HEK293 (cell line): ENCODE data around the gene MARVELD3.

Experiments
- CTCF ChIA-PET: fragments of 350-600 bp; formaldehyde crosslinking; extraction: SDS; loops from one replicate; lab custom pipeline; 2021; ENCODE audit warnings: antibody characterized with exemption; lab: Yijun Ruan, JAX
- POLR2A ChIA-PET: fragments of 300-600 bp; formaldehyde crosslinking; extraction: SDS; loops from one replicate; lab custom pipeline; 2020; ENCODE audit warnings: antibody characterized with exemption, inconsistent platforms; lab: Yijun Ruan, JAX
- H3K27ac ChIP-seq: fragments of 200-500 bp; sonication (Bioruptor generic); 2 replicates; pipeline ENCODE4 v1.5.1; 2014; ENCODE audit warnings: low read depth, low read length, control low read depth, inconsistent platforms; ENCODE audit errors: extremely low read depth
- H3K36me3 ChIP-seq, 2 experiments: fragments of 200-500 bp in 1 of 2; sonication (Bioruptor generic) in 1 of 2; 1 replicate in 1 of 2; 2 replicates in 1 of 2; pipeline ENCODE4 v1.5.1; 2014 to 2017; ENCODE audit warnings: inconsistent platforms in 2 of 2, low read length in 2 of 2; ENCODE audit not compliant: control insufficient read depth in 2 of 2, insufficient read depth in 1 of 2
- H3K4me1 ChIP-seq: fragments of 200-500 bp; sonication (Bioruptor generic); 2 replicates; pipeline ENCODE4 v1.5.1; 2014; ENCODE audit warnings: mild to moderate bottlenecking, low read length, inconsistent platforms; ENCODE audit not compliant: control insufficient read depth, insufficient read depth
- H3K4me3 ChIP-seq: 2 replicates; pipeline ENCODE4 v1.5.1; 2011; ENCODE audit warnings: low read depth, mild to moderate bottlenecking, control low read depth, low read length, moderate library complexity
- H3K9me3 ChIP-seq: fragments of 200-500 bp; sonication (Bioruptor generic); 2 replicates; pipeline ENCODE4 v1.5.1; 2014; ENCODE audit warnings: low read depth, low read length, inconsistent platforms; ENCODE audit not compliant: control insufficient read depth, insufficient read depth
- FEZF1 ChIP-seq: fragments of 450-650 bp; formaldehyde crosslinking; IDR thresholded peaks from 2 replicates; pipeline ENCODE4 v1.5.1; 2016; ENCODE audit warnings: missing biosample characterization, missing genetic modification characterization
- KLF1 ChIP-seq: fragments of 450-650 bp; formaldehyde crosslinking; IDR thresholded peaks from 2 replicates; pipeline ENCODE4 v1.5.1; 2016; ENCODE audit warnings: missing biosample characterization, missing genetic modification characterization
- KLF16 ChIP-seq: fragments of 450-650 bp; formaldehyde crosslinking; IDR thresholded peaks from 2 replicates; pipeline ENCODE4 v1.5.1; 2017; ENCODE audit warnings: missing biosample characterization, missing genetic modification characterization
- SP2 ChIP-seq: fragments of 450-650 bp; formaldehyde crosslinking; IDR thresholded peaks from 2 replicates; pipeline ENCODE4 v1.5.1; 2016; ENCODE audit warnings: missing biosample characterization, missing genetic modification characterization
- SP7 ChIP-seq: fragments of 450-650 bp; formaldehyde crosslinking; IDR thresholded peaks from 2 replicates; pipeline ENCODE4 v1.5.1; 2016; ENCODE audit warnings: missing biosample characterization, missing genetic modification characterization
- WT1 ChIP-seq: fragments of 450-650 bp; formaldehyde crosslinking; IDR thresholded peaks from 2 replicates; pipeline ENCODE4 v1.5.1; 2016; ENCODE audit warnings: missing biosample characterization, missing genetic modification characterization
- YY1 ChIP-seq: fragments of 450-650 bp; formaldehyde crosslinking; IDR thresholded peaks from 2 replicates; pipeline ENCODE4 v1.5.1; 2018; ENCODE audit warnings: missing biosample characterization, missing genetic modification characterization
- ZBTB1 ChIP-seq: fragments of 450-650 bp; formaldehyde crosslinking; IDR thresholded peaks from 2 replicates; pipeline ENCODE4 v1.5.1; 2016; ENCODE audit warnings: missing biosample characterization, missing genetic modification characterization
- ZNF157 ChIP-seq: fragments of 450-650 bp; formaldehyde crosslinking; IDR thresholded peaks from 2 replicates; pipeline ENCODE4 v1.5.1; 2016; ENCODE audit warnings: missing biosample characterization, missing genetic modification characterization
- ZNF174 ChIP-seq: fragments of 450-650 bp; formaldehyde crosslinking; IDR thresholded peaks from 2 replicates; pipeline ENCODE4 v1.5.0; 2017; ENCODE audit warnings: missing biosample characterization, mild to moderate bottlenecking, missing genetic modification characterization
- ZNF549 ChIP-seq: fragments of 450-650 bp; IDR thresholded peaks from 2 replicates; pipeline ENCODE4 v1.5.1; 2018; ENCODE audit warnings: missing biosample characterization, missing genetic modification characterization, mild to moderate bottlenecking, inconsistent platforms, moderate library complexity
- ZNF585B ChIP-seq: fragments of 450-650 bp; formaldehyde crosslinking; IDR thresholded peaks from 2 replicates; pipeline ENCODE4 v1.5.1; 2016; ENCODE audit warnings: missing biosample characterization, missing genetic modification characterization
- ZNF626 ChIP-seq: fragments of 450-650 bp; sonication (Bioruptor Pico); formaldehyde crosslinking; IDR thresholded peaks from 2 replicates; pipeline ENCODE4 v1.5.1; 2018; ENCODE audit warnings: missing biosample characterization, missing genetic modification characterization, inconsistent platforms
- ZNF654 ChIP-seq: fragments of 450-650 bp; formaldehyde crosslinking; IDR thresholded peaks from 2 replicates; pipeline ENCODE4 v1.5.1; 2016; ENCODE audit warnings: low read depth, missing biosample characterization, missing genetic modification characterization
- ZNF677 ChIP-seq: fragments of 450-650 bp; IDR thresholded peaks from 2 replicates; pipeline ENCODE4 v1.5.0; 2018; ENCODE audit warnings: missing biosample characterization, mild to moderate bottlenecking, missing genetic modification characterization, moderate library complexity
- TF ChIP-seq, protein P1 (sequence below): fragments of 450-650 bp; formaldehyde crosslinking; IDR thresholded peaks from 2 replicates; pipeline ENCODE4 v1.5.1; 2016; ENCODE audit warnings: missing biosample characterization, missing genetic modification characterization
- TF ChIP-seq, protein P2 (sequence below): fragments of 450-650 bp; formaldehyde crosslinking; optimal IDR thresholded peaks from 2 replicates; pipeline ENCODE3; 2016; ENCODE audit warnings: missing biosample characterization, mild to moderate bottlenecking, missing genetic modification characterization
- TF ChIP-seq, protein P3 (sequence below): fragments of 450-650 bp; formaldehyde crosslinking; IDR thresholded peaks from 2 replicates; pipeline ENCODE4 v1.5.1; 2017; ENCODE audit warnings: missing biosample characterization, missing genetic modification characterization
- TF ChIP-seq, protein P4 (sequence below): fragments of 450-650 bp; formaldehyde crosslinking; IDR thresholded peaks from 2 replicates; pipeline ENCODE4 v1.5.1; 2016; ENCODE audit warnings: missing biosample characterization, missing genetic modification characterization
- TF ChIP-seq, protein P5 (sequence below): fragments of 450-650 bp; formaldehyde crosslinking; IDR thresholded peaks from 2 replicates; pipeline ENCODE4 v1.5.1; 2017; ENCODE audit warnings: missing biosample characterization, missing genetic modification characterization

MARVELD3 gene

DNA sequence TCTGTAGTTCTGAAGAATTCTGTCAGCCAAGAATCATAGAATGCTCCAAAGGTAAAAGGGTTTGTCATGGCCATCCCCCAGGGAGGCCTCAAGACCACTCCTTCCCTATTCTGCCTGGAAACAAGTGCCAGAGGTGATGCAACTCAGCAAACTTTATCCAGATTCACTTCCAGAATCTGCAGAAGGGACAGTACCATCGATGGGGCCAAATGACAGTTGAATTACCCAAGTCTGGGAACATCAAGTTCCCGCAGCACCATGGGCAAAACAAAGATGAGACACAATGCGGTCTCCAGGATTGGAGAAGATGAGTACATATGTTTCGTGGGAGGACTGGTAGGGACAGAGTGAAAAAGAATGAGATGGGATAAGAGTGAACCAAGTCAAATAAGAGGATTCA is 35.4 kb upstream of the MARVELD3 start:
- TF ChIP-seq ZNF157 (tag by site-specific recombination) (no peak), FEZF1 (tag by site-specific recombination) (no peak), ZNF585B (tag by site-specific recombination) (no peak), ZNF654 (tag by site-specific recombination) (no peak), ZNF626 (no peak), ZNF677 (tag by site-specific recombination) (no peak), ZNF549 (tag by site-specific recombination) (no peak)
- TF ChIP-seq, all 188 proteins: peak for 0
- Histone ChIP-seq H3K27ac (no peak overlapping the region), H3K4me1 (no peaks in the 10 kb centered on the region), H3K9me3 (no peaks in the 10 kb centered on the region), H3K36me3 (no peaks in the 10 kb centered on the region), H3K4me3 (no peak overlapping the region)
- ChIA-PET POLR2A (no interaction called here), CTCF (no interaction called here)

DNA sequence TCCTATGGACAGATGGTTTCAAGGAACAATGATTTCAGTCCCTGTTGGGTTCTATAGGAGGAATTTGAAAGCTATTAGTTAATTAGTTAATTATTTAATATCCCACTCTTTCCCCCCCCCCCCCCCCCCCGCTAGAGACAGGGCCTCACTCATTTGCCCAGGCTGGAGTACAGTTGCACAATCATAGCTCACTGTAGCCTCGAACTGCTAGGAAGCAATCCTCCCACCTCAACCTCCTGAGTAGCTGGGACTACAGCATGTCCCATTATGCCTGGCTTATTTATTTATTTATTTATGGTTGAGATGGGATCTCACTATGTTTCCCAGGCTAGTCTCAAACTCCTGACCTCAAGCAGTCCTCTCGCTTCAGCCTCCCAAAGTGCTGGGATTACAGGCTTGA is 34.1 kb upstream of the MARVELD3 start:
- ChIA-PET POLR2A (no interaction called here), CTCF (interaction anchor here (3.1 kb wide), 1 partner anchor 19 kb away, joined by 15 read pairs; no protein-coding TSS in a partner anchor)
- H3K9me3 ChIP-seq: no peaks in the 10 kb centered on the region
- H3K27ac ChIP-seq: no peak overlapping the region
- no peak overlapping the region for H3K4me3 ChIP-seq
- H3K4me1 ChIP-seq: no peaks in the 10 kb centered on the region
- no peaks in the 10 kb centered on the region for H3K36me3 ChIP-seq
- TF ChIP-seq, protein P1, sequence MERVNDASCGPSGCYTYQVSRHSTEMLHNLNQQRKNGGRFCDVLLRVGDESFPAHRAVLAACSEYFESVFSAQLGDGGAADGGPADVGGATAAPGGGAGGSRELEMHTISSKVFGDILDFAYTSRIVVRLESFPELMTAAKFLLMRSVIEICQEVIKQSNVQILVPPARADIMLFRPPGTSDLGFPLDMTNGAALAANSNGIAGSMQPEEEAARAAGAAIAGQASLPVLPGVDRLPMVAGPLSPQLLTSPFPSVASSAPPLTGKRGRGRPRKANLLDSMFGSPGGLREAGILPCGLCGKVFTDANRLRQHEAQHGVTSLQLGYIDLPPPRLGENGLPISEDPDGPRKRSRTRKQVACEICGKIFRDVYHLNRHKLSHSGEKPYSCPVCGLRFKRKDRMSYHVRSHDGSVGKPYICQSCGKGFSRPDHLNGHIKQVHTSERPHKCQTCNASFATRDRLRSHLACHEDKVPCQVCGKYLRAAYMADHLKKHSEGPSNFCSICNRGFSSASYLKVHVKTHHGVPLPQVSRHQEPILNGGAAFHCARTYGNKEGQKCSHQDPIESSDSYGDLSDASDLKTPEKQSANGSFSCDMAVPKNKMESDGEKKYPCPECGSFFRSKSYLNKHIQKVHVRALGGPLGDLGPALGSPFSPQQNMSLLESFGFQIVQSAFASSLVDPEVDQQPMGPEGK (tag by site-specific recombination): no peak
- TF ChIP-seq, protein P2, sequence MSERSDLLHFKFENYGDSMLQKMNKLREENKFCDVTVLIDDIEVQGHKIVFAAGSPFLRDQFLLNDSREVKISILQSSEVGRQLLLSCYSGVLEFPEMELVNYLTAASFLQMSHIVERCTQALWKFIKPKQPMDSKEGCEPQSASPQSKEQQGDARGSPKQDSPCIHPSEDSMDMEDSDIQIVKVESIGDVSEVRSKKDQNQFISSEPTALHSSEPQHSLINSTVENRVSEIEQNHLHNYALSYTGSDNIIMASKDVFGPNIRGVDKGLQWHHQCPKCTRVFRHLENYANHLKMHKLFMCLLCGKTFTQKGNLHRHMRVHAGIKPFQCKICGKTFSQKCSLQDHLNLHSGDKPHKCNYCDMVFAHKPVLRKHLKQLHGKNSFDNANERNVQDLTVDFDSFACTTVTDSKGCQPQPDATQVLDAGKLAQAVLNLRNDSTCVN (tag by site-specific recombination): no peak
- no peak for TF ChIP-seq WT1 (tag by site-specific recombination)
- no peak for TF ChIP-seq ZNF626
- TF ChIP-seq, protein P3, sequence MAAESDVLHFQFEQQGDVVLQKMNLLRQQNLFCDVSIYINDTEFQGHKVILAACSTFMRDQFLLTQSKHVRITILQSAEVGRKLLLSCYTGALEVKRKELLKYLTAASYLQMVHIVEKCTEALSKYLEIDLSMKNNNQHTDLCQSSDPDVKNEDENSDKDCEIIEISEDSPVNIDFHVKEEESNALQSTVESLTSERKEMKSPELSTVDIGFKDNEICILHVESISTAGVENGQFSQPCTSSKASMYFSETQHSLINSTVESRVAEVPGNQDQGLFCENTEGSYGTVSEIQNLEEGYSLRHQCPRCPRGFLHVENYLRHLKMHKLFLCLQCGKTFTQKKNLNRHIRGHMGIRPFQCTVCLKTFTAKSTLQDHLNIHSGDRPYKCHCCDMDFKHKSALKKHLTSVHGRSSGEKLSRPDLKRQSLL (tag by site-specific recombination): no peak
- TF ChIP-seq ZNF174: no peak
- TF ChIP-seq SP7 (tag by site-specific recombination): no peak
- no peak for TF ChIP-seq KLF16
- TF ChIP-seq, protein P4, sequence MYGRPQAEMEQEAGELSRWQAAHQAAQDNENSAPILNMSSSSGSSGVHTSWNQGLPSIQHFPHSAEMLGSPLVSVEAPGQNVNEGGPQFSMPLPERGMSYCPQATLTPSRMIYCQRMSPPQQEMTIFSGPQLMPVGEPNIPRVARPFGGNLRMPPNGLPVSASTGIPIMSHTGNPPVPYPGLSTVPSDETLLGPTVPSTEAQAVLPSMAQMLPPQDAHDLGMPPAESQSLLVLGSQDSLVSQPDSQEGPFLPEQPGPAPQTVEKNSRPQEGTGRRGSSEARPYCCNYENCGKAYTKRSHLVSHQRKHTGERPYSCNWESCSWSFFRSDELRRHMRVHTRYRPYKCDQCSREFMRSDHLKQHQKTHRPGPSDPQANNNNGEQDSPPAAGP: no peak
- TF ChIP-seq SP2 (tag by site-specific recombination): no peak
- TF ChIP-seq KLF1 (tag by site-specific recombination): no peak
- TF ChIP-seq, protein P5, sequence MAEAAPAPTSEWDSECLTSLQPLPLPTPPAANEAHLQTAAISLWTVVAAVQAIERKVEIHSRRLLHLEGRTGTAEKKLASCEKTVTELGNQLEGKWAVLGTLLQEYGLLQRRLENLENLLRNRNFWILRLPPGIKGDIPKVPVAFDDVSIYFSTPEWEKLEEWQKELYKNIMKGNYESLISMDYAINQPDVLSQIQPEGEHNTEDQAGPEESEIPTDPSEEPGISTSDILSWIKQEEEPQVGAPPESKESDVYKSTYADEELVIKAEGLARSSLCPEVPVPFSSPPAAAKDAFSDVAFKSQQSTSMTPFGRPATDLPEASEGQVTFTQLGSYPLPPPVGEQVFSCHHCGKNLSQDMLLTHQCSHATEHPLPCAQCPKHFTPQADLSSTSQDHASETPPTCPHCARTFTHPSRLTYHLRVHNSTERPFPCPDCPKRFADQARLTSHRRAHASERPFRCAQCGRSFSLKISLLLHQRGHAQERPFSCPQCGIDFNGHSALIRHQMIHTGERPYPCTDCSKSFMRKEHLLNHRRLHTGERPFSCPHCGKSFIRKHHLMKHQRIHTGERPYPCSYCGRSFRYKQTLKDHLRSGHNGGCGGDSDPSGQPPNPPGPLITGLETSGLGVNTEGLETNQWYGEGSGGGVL (tag by site-specific recombination): no peak
- TF ChIP-seq ZBTB1 (tag by site-specific recombination): no peak
- TF ChIP-seq YY1: no peak
